Lower lobe of right lung (tissue), 2 donors: ENCODE measurements around the gene HOXA7. TPM values are rescaled to one million over a fixed set of nuclear protein-coding genes. Genes with fewer than 3 reads are reported as not detected.

Experiments used
- ATAC-seq, 2 donors: fragments of 200-7000 bp; cut with Tn5 transposase; one replicate each; pipeline ENCODE4 v1.9.1; 2020 to 2022; ENCODE audit warnings: mild to moderate bottlenecking in 2 of 2, moderate library complexity in 2 of 2
- DNase-seq: peaks from one replicate; pipeline ENCODE4 v3.0.0-alpha.2; 2020
- H3K27ac ChIP-seq: fragments of 200-600 bp; one replicate; pipeline ENCODE4 v1.8.0; 2022
- H3K27me3 ChIP-seq: fragments of 200-600 bp; one replicate; pipeline ENCODE4 v1.8.0; 2022; ENCODE audit warnings: low read depth
- H3K36me3 ChIP-seq: fragments of 200-600 bp; one replicate; pipeline ENCODE4 v1.8.0; 2022; ENCODE audit warnings: mild to moderate bottlenecking
- H3K4me1 ChIP-seq: fragments of 200-600 bp; one replicate; pipeline ENCODE4 v1.8.0; 2022
- H3K4me3 ChIP-seq: fragments of 200-600 bp; one replicate; pipeline ENCODE4 v1.8.0; 2022; ENCODE audit warnings: mild to moderate bottlenecking
- H3K9me3 ChIP-seq: fragments of 200-600 bp; one replicate; pipeline ENCODE4 v1.8.0; 2022
- intact Hi-C: fragments of 100-400 bp; cut with DNase I; formaldehyde crosslinking; loops from one replicate; pipeline ENCODE4 v1.11.0; 2022
- total RNA-seq: library from RNA; stranded (reverse); fragmentation: NEBNext Ultra II Directional; extraction: Animal tissue kit (Norgen Biotek cat#: 25700); gene quantifications from one replicate; pipeline ENCODE4 v1.2.1, GENCODE V29; 2021
- TF ChIP-seq, protein P1 (sequence below): fragments of 200-600 bp; IDR thresholded peaks from one replicate; pipeline ENCODE4 v1.8.0; 2022; ENCODE audit warnings: antibody characterized with exemption, mild to moderate bottlenecking
- donor health status: DM: no; HTN: yes; CAD: no; lungs with severe emphysema.

HOXA7 gene
- total RNA-seq, 1 donor from 2014 or later: 2.2 TPM

DNA sequence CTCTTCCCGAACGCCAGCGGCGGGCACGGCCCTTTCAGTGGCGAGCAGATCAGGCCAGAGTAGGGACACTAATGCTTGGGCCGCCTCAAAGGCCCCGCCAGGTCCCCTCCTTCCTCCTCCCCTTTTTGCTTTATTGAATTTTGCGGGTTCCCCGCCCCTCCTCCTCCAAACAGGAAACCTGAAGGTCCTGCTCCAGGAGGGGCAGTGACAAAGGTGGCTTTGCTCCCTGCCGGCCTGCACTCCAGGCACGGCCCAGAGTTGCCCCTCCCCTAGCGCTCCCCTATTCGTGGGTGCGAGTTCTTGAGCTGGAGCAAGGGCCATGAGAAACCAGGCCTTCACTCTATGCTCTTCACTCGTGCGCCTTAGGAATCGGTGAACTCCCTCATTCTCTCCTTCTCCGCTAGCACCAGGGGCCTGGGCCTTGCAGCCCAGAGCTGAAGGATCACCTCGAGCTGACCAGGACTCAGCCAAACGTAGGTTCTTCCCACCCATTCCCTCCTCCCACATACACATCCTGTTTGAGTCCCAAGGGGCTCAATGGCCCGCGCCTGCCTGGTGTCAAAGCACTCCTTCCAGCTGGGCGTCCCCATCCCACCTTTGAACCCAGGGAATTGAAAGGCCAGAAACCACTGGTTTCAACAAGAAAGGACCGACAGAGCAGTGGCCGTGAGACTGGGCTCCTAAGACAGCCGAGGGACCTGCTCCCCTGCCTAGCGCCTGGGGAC lies 8.3 kb downstream of the HOXA7 start:
- Histone ChIP-seq H3K27ac (peak overlapping the region; percentile 89), H3K36me3 (no peaks in the 10 kb centered on the region), H3K9me3 (no peaks in the 10 kb centered on the region), H3K27me3 (peaks cover 82% of the 10 kb centered on the region), H3K4me1 (peaks cover 51% of the 10 kb centered on the region), H3K4me3 (peak overlapping the region; percentile 60)
- intact Hi-C loops: no loop called here
- peak; percentile 46 for DNase-seq
- ATAC-seq: no peak
- TF ChIP-seq, protein P1, sequence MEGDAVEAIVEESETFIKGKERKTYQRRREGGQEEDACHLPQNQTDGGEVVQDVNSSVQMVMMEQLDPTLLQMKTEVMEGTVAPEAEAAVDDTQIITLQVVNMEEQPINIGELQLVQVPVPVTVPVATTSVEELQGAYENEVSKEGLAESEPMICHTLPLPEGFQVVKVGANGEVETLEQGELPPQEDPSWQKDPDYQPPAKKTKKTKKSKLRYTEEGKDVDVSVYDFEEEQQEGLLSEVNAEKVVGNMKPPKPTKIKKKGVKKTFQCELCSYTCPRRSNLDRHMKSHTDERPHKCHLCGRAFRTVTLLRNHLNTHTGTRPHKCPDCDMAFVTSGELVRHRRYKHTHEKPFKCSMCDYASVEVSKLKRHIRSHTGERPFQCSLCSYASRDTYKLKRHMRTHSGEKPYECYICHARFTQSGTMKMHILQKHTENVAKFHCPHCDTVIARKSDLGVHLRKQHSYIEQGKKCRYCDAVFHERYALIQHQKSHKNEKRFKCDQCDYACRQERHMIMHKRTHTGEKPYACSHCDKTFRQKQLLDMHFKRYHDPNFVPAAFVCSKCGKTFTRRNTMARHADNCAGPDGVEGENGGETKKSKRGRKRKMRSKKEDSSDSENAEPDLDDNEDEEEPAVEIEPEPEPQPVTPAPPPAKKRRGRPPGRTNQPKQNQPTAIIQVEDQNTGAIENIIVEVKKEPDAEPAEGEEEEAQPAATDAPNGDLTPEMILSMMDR: no peak

DNA sequence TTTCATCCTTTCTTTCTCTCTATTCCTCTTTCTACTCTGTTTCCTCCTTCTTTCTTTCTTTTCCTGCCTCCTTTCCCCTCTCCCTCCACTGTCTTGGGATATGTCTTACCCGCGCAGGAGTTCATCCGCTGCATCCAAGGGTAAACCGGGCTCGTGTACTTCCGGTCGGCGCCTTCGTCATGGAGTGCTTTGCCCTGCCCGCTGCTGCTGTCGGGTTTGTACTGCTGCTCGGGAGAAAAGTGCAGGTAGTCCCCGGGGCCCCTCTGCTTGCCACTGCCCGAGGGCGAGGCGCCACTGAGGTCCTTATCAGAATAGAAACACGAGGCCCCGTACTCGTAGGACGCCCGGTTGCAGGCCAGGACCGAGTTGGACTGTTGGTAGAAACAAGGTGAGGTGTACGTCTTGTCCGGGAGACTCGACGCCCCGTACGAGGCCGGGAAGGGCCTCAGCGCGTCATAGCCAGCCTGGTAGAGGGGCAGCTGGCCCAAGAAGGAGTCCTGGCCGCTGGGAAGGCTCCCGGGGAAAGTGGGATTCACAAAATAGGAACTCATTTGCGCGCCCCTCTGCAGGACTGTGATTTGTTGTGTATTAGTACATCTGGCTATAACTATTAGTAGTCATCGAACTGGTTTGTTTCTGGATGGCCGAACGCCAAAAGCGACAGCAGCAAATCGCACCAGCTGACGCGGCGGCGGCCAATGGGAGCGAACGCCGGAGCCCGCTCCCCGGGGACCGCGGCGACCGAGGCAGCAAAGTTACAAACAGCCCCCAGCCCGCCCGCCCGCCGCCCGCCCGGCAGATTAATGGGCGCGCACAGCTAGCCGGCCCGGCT lies 9.1 kb downstream of the HOXA7 start, which contains the start of gene HOXA6:
Gene HOXA6, minus strand, starts transcription at position 576 of the 832 bp plus-strand sequence. Its CDS starts 25 bp downstream, at position 551.
- no peak for ATAC-seq
- H3K4me1 ChIP-seq: peaks cover 45% of the 10 kb centered on the region

DNA sequence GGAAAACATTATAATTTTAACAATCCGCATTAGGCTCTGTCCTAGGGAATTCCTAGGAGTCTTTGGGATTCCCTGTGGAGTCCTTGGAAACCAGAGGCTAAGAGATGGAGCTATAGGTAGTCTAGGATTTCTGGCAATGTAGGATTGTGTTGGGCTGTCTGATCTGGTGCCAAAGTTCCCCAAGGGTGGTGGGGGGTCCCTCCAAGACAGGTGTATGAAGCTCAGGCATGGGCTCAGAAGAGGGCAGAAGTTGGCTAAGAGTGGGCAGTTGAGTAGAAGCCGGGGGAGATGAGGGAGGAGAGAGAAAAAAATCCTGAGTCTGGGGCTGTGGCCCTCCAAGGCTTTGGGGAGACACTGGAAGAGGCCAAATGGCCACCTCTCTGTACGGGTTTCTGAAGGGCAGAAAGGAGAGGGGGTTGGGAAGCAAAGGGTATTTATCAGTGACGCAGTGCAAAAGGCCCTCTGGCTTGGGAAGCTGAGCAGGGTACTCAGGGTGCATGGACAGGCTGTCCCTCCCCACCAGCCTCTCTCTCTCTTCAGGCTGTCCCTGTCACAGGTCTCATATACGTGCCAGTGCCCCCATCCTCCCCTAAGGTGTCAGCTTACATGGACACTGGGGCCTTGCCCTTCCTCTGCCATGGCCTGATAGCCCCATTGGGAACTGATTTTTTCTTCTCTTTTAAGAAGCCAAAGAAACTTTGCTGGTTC lies 9.8 kb downstream of the HOXA7 start:
- Histone ChIP-seq H3K4me1 (peaks cover 39% of the 10 kb centered on the region), H3K36me3 (no peaks in the 10 kb centered on the region), H3K9me3 (no peaks in the 10 kb centered on the region), H3K4me3 (peak overlapping the region; percentile 60), H3K27me3 (peaks cover 82% of the 10 kb centered on the region), H3K27ac (peak overlapping the region; percentile 89)
- no peak for DNase-seq
- intact Hi-C loops: no loop called here
- no peak for ATAC-seq
- TF ChIP-seq, protein P1: no peak

More for the DNA sequence above, 9.1 kb downstream of the HOXA7 start, which contains the start of gene HOXA6:
- H3K36me3 ChIP-seq: no peaks in the 10 kb centered on the region
- no peaks in the 10 kb centered on the region for H3K9me3 ChIP-seq
- DNase-seq: peak; percentile 49
- intact Hi-C loops: no loop called here
- TF ChIP-seq, protein P1: no peak
- peak within 1 kb of the TSS; percentile 89 for H3K27ac ChIP-seq
- peaks cover 82% of the 10 kb centered on the region for H3K27me3 ChIP-seq
- peak within 1 kb of the TSS; percentile 60 for H3K4me3 ChIP-seq

DNA sequence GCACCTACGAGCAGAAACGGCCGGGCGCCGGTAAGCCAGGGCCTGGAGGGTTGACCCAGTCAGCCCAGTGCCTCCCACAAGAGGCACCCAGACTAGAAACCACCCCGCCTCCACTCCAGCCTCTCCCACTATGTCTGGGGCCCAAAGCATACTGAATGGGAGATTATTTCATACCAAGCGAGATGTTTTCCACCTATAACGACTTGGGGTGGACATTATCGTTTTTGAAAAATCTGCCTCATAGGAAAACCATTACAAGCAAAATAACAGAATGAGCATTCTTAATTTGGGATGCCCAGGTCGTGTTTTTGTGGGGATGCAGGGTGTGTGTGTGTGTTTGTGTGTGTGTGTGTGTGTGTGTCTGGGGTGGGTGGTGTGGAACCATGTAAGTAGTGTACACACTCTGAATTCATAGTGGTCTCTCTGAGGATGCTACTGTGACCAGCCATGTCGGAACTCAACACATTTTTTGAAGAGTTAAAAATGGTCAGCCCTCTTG lies 10.5 kb downstream of the HOXA7 start:
- Histone ChIP-seq H3K36me3 (no peaks in the 10 kb centered on the region), H3K4me1 (peaks cover 32% of the 10 kb centered on the region), H3K27me3 (peaks cover 79% of the 10 kb centered on the region), H3K4me3 (peak overlapping the region; percentile 70), H3K9me3 (no peaks in the 10 kb centered on the region), H3K27ac (peak overlapping the region; percentile 89)
- DNase-seq (no peak), ATAC-seq (no peak)
- TF ChIP-seq, protein P1: no peak
- intact Hi-C loops: no loop called here
